ENCODE results near the gene SGIP1. TPM values are rescaled to one million over a fixed set of nuclear protein-coding genes. Genes with fewer than 3 reads are reported as not detected.
"Not testable (repeated sequence)": the region's sequence is repeated elsewhere in the genome, so short reads cannot be mapped to it uniquely, and the experiment has no call there.

The SGIP1 gene
- total RNA-seq, 1 donor from 2014 or later, result 3.6 TPM

DNA sequence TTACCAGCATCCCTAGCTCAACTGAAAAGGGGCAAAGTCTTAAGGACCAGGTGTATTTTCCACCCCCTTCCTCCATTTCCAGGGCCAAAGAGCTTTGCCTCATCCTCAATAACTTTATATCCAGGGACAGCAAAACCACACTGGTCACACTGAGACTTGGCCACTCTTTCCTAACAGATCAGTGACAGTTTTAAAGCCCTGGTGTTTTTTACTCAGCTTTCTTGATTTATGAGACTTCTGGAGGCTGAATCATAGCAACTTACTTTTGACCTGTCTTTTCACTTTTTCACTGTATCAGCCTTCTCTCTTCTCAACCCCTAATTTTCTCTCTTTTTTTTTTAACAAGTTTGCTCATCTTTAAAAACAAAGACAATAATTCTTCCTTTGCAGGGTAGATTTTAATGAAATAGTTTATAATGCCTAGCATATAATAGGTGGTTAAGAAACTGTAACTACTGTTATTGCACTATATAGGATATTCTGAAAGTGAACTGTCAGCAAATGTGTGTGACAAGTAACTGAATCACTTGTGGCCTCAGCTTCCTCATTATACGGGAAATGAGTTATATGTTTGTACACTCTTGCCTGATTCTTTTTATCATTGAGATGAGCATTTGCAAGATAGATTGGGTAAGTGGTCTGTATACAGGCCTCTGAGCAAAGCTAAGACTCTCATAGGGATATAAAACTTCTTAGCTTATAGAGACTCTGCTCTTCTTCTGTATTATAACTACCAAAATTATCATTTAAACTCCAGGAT is 198.6 kb downstream of the SGIP1 start:
- no peak for ATAC-seq (ENCODE audit: poor library complexity)
- intact Hi-C loops (cut with DNase I), result no loop called here
- no peak for DNase-seq

DNA sequence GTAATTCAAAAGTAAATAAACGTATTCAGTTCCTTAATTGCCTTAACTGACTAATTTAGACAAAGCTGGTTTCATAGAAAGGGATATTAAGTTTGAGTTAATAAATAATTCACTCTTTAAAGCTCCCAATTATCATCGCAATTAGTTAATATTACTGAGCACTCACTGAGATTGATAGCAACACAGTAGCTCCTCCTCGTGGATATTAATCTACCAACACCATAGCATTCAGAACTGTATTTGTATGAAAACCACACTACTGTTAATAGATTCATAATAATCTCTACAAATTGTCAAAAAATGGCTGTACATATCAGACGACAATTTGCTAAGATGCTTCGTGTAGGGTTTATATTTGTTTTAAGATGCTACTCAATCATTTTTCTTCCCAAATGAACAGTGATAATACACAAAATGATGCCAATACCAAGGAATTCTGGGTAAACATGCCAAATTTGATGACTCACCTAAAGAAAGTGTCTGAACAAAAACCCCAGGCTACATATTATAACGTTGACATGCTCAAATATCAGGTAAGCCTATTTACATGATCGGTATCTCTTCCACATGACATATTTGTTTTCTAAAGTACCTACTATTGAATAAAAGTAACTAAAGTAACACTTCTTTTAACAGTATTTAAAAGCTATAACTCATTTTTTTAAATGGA is 199.5 kb downstream of the SGIP1 start:
- intact Hi-C loops (cut with DNase I), result no loop called here
- ATAC-seq (ENCODE audit: poor library complexity) (no peak), DNase-seq (no peak)

DNA sequence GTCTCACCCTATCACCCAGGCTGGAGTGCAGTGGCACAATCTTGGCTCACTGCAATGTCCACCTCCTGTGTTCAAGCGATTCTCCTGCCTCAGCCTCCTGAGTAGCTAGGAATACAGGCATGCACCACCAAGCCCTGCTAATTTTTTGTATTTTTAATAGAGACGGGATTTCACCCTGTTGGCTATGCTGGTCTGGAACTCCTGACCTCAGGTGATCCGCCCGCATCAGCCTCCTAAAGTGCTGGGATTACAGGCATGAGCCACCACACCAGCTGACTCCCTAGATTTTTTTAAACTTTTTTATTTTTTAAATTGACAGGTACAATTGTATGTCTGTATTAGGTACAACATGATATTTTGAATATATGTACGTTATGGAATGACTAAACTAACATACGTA is 200.6 kb downstream of the SGIP1 start:
- ATAC-seq (ENCODE audit: poor library complexity); DNase-seq; intact Hi-C loops (cut with DNase I): not testable (repeated sequence)

- intact Hi-C loops (cut with DNase I), result no loop called here
- DNase-seq, result no peak
- no peak for ATAC-seq (ENCODE audit: poor library complexity)
These were observed 203.9 kb downstream of the SGIP1 start for GRCh38 chr1:66737836-66738235.

- peak; percentile 25 for ATAC-seq (ENCODE audit: poor library complexity)
- no peak for DNase-seq
- intact Hi-C loops (cut with DNase I), result no loop called here
These were observed 205.6 kb downstream of the SGIP1 start for GRCh38 chr1:66739401-66740157.

- ATAC-seq (ENCODE audit: poor library complexity) (no peak), DNase-seq (no peak)
- intact Hi-C loops (cut with DNase I), result no loop called here
These were observed 211.5 kb downstream of the SGIP1 start for GRCh38 chr1:66745451-66745850.

GRCh38 chr1:66747501-66747900 is 213.5 kb downstream of the SGIP1 start:
- no peak for ATAC-seq (ENCODE audit: poor library complexity)
- no peak for DNase-seq
- intact Hi-C loops (cut with DNase I), result no loop called here

DNA sequence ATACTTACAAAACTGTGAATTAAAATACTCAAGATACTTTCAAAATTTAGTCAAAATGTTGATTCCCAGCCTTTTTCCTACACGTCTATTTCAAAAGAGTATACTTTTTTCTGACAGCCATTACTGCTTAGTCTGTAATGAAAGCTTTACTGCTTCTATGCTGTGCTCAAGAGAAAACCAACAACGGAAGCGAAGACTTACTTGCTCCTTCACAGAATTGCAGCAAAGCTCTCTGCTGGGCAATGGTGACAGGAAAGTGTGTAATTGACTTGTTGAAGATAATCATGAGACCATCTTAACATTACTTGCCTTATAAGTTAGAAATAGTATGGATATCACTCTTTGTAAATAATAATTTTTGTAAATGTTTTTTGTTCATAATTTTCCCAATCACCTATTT is 216.6 kb downstream of the SGIP1 start:
- no peak for ATAC-seq (ENCODE audit: poor library complexity)
- no peak for DNase-seq
- intact Hi-C loops (cut with DNase I), result no loop called here

GRCh38 chr1:66751160-66751559 is 217.2 kb downstream of the SGIP1 start:
- intact Hi-C loops (cut with DNase I), result no loop called here
- DNase-seq (no peak), ATAC-seq (ENCODE audit: poor library complexity) (no peak)

- peak; percentile 93 for ATAC-seq (ENCODE audit: poor library complexity)
- peak; percentile 83 for DNase-seq
- intact Hi-C loops (cut with DNase I), result no loop called here
These were observed 218.1 kb downstream of the SGIP1 start, which contains the start of gene DYNLT5 for GRCh38 chr1:66752000-66752592. TSS of gene DYNLT5 (plus strand) at chr1:66752459. CDS start at chr1:66754659, 2,200 bp downstream.

- intact Hi-C loops (cut with DNase I), result no loop called here
- DNase-seq (peak; percentile 45), ATAC-seq (ENCODE audit: poor library complexity) (peak; percentile 47)
These were observed 218.9 kb downstream of the SGIP1 start for GRCh38 chr1:66752671-66753371.

DNA sequence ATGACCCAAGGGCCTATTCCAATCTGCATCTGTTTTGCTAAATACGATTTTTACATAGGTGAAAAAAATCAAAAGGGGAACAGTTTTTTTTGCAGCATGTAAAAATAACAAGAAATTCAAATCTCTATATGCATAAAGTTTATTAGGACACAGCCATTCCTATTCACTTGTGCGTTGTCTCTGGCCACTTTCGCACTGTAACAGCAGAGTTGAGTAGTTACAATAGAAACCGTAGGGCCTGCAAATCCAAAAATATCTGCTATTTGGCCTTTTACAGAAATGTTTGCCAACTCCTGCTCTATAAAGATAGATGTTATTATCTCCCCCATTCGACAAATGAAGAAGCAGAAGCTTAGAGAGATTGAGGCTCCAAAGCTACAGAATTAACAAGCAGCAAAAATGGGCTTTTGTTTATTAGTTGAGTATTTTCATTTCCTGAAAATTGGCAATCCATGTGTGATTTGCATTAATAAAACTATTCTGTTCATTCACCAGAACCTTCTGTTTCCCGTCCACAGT is 223.8 kb downstream of the SGIP1 start:
- ATAC-seq (ENCODE audit: poor library complexity), result no peak
- intact Hi-C loops (cut with DNase I), result no loop called here
- DNase-seq, result no peak

- intact Hi-C loops (cut with DNase I), result no loop called here
- DNase-seq (no peak), ATAC-seq (ENCODE audit: poor library complexity) (peak; percentile 53)
These were observed 224.3 kb downstream of the SGIP1 start for GRCh38 chr1:66758241-66758755.

- intact Hi-C loops (cut with DNase I), result no loop called here
- ATAC-seq (ENCODE audit: poor library complexity), result no peak
These were observed 226.6 kb downstream of the SGIP1 start for GRCh38 chr1:66760506-66760905.

GRCh38 chr1:66761221-66761620 is 227.3 kb downstream of the SGIP1 start:
- intact Hi-C loops (cut with DNase I), result no loop called here
- no peak for DNase-seq
- no peak for ATAC-seq (ENCODE audit: poor library complexity)

More at GRCh38 chr1:66760506-66760905, 226.6 kb downstream of the SGIP1 start:
- DNase-seq, result no peak

GRCh38 chr1:66764994-66765578 is 231.1 kb downstream of the SGIP1 start:
- DNase-seq, result no peak
- peak; percentile 68 for ATAC-seq (ENCODE audit: poor library complexity)
- intact Hi-C loops (cut with DNase I), result loop anchor here (5.0 kb wide), 1 partner anchor 447 kb away; no protein-coding TSS in a partner anchor

GRCh38 chr1:66767626-66768025 is 233.7 kb downstream of the SGIP1 start:
- ATAC-seq (ENCODE audit: poor library complexity) (no peak), DNase-seq (no peak)
- intact Hi-C loops (cut with DNase I), result loop anchor here (5.0 kb wide), 1 partner anchor 445 kb away; no protein-coding TSS in a partner anchor
